Memory B cell (primary cell): Measurements from ENCODE around the gene ACER2.

Experiments
- ATAC-seq: fragments of 150-1000 bp; cut with Tn5 transposase; 2 replicates; pipeline ENCODE4 v1.10.0; 2021; ENCODE audit warnings: low read depth, mild to moderate bottlenecking, moderate library complexity
- DNase-seq, 2 donors: peaks; one replicate each; pipeline ENCODE4 v3.0.0; 2022; ENCODE audit warnings: low spot score in 2 of 2
- H3K27ac Mint-ChIP-seq: one replicate; pipeline ENCODE4 v1.8.0; 2022; ENCODE audit warnings: mild to moderate bottlenecking, moderate library complexity, mixed read lengths
- H3K27me3 Mint-ChIP-seq: one replicate; pipeline ENCODE4 v1.8.0; 2022; ENCODE audit warnings: mixed read lengths
- H3K36me3 Mint-ChIP-seq: one replicate; pipeline ENCODE4 v1.8.0; 2022; ENCODE audit warnings: mild to moderate bottlenecking, mixed read lengths
- H3K4me1 Mint-ChIP-seq: one replicate; pipeline ENCODE4 v1.8.0; 2022; ENCODE audit warnings: mixed read lengths
- H3K4me3 Mint-ChIP-seq: one replicate; pipeline ENCODE4 v1.8.0; 2022; ENCODE audit warnings: mild to moderate bottlenecking, moderate library complexity, mixed read lengths
- H3K9me3 Mint-ChIP-seq: one replicate; pipeline ENCODE4 v1.8.0; 2022; ENCODE audit warnings: mixed read lengths

ACER2 gene

DNA sequence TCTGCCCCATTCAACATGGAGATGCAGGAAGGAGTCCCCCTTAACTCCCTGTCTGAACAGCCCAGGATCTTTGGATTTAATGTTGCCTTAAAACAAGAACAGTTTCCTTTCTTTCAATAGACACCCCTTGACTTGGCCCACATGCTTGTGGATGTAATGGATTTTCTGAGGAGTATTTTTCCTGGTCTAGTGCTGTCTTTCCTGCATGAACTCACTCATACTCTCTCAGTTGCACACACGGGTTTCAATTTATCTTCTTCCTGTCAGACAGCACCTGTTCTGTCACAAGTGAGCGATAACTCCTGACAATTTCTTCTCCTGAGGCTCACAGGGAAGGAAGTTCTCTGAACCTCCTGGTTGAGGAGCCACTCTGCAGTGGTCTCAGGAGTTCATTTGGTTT lies 85.1 kb downstream of the ACER2 start:
- peaks cover 7% of the 10 kb centered on the region for H3K27me3 Mint-ChIP-seq
- no peak overlapping the region for H3K4me3 Mint-ChIP-seq
- ATAC-seq: no peak
- H3K9me3 Mint-ChIP-seq: no peaks in the 10 kb centered on the region
- no peaks in the 10 kb centered on the region for H3K36me3 Mint-ChIP-seq
- H3K4me1 Mint-ChIP-seq: peaks cover 3% of the 10 kb centered on the region
- H3K27ac Mint-ChIP-seq: no peak overlapping the region
- no peak for DNase-seq

DNA sequence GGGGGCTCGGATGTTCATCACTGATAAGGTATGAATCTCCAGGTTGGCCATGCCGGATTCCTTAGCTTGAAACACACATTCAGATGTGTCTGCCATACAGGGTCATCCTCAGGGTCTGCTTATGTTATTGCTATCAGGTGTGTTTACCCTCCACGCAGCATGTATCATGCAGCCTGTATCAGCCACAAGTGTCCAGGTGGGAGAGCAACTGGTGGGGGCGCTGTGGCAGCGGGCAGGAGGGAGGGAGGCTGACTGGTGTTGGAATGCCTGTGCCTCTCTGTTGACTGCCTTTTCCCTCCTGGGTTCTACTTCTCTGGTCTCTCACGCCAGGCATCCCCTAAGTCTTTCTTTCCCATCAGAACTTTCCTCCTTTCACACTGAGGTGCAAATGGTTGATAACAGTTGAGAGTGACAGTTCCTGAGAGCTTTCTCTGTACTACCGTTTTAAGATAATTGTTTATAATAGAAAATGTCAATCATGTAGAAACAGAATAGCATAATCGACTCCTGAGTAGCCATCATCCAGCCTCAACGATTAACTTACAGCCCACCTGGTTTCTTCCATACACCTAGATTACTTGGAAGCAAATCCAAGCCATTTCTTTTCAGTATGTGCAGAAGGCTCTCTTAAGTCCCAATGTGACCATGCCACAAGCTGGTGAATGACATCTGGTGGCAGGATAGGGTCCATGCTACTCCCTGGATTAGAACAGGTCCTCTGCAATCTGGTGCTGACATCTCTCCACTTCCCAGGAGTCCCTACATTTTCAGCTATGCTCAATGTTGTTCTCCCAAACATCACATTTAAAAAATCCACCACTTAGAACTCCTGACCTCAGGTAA lies 86.6 kb downstream of the ACER2 start:
- DNase-seq (no peak), ATAC-seq (no peak)
- H3K27ac Mint-ChIP-seq: no peak overlapping the region
- H3K27me3 Mint-ChIP-seq: peaks cover 7% of the 10 kb centered on the region
- no peaks in the 10 kb centered on the region for H3K36me3 Mint-ChIP-seq
- peaks cover 3% of the 10 kb centered on the region for H3K4me1 Mint-ChIP-seq
- H3K4me3 Mint-ChIP-seq: no peak overlapping the region
- H3K9me3 Mint-ChIP-seq: peaks cover 2% of the 10 kb centered on the region

DNA sequence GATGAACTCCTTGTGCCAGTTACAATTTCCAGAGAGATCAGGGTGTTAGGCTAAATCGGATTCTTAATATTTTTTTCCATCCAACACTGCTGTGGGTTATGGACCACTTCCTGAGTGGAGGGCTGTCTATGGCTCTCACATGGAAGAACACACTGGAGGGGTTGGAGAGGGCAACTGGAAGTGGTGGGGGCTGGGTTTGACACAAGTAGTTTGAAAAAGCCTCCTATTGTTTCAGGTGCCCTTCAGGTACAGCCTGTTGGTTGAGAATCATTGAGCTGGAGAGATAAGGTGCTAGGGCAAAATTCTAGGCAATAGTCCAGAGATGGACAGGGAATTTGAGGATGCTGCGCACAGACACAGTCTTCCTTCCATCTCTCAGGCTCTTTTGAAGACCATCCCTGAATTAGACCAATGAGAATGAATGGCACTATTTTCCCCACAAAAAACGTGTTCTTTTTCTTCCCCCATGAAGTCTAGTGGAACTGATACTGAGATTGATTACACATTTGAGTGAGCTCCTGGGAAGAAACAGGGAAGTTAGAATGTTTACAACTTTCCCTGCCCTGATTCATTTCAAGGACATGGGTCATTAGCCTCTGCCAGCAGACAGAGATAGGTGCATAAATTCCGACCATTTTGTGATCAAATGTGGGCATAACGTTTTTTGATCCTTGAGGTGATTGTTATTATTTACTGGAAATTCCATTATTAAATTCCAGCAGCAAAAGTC lies 87.7 kb downstream of the ACER2 start:
- H3K9me3 Mint-ChIP-seq: peaks cover 3% of the 10 kb centered on the region
- H3K27ac Mint-ChIP-seq: no peak overlapping the region
- ATAC-seq (no peak), DNase-seq (no peak)
- peaks cover 7% of the 10 kb centered on the region for H3K27me3 Mint-ChIP-seq
- peaks cover 2% of the 10 kb centered on the region for H3K36me3 Mint-ChIP-seq
- no peak overlapping the region for H3K4me3 Mint-ChIP-seq
- H3K4me1 Mint-ChIP-seq: peaks cover 3% of the 10 kb centered on the region

DNA sequence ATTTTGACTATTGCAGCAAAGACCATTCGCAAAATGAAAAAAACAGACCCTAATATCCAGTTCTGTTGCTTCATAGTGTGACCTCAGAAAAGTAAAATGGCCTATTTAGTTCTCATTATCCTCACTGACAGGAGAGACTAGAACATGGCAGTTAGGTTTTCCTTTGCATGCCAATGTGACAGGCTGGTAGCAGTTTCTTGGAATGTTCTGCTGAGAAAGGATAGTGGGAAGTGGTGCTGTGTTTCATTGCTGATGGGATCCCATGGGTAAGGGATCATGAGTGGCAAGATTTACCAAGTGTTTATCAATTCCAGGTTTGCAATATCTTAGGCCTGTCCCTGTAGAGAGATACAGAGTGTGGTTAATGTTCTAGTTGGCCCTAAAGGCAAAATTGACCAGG lies 88.5 kb downstream of the ACER2 start:
- Mint-ChIP-seq H3K27ac (no peak overlapping the region), H3K36me3 (peaks cover 6% of the 10 kb centered on the region), H3K4me3 (no peak overlapping the region), H3K4me1 (peaks cover 3% of the 10 kb centered on the region), H3K9me3 (peaks cover 3% of the 10 kb centered on the region), H3K27me3 (peaks cover 7% of the 10 kb centered on the region)
- no peak for ATAC-seq
- no peak for DNase-seq

DNA sequence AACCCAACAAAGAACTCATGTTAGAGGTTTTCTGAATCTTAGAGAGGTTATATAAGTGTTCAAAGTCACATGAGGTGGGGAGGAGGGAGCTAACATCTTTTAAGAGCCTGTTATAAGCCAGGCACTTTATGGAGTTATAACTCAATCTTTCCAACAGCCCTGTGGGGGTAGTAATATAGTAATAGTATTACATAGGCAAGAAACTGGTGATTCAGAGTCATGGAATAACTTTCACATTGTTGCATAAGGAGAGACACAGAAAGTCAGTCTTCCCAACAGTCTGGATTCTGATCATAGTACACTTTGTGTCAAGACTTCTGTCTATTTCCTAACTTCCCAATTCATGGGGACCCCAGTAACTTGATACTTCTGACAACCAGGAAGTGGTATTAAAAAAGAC lies 89.2 kb downstream of the ACER2 start:
- Mint-ChIP-seq H3K27me3 (peaks cover 7% of the 10 kb centered on the region), H3K4me3 (no peak overlapping the region), H3K36me3 (peaks cover 6% of the 10 kb centered on the region), H3K9me3 (peaks cover 3% of the 10 kb centered on the region), H3K4me1 (peaks cover 3% of the 10 kb centered on the region), H3K27ac (no peak overlapping the region)
- ATAC-seq (no peak), DNase-seq (no peak)
